ENCODE measurements around the gene ERC2.

- TF ChIP-seq CTCF (IDR thresholded peaks at IDR 0.05) (no peak), POLR2A (IDR thresholded peaks at IDR 0.05) (no peak)
Observed at GRCh38 chr3:56275120-56275519, 193.1 kb downstream of the ERC2 start.
